Sigmoid colon (tissue), 4 donors: ENCODE data around the gene TMEM138.

ENCODE experiments used
- CTCF ChIP-seq, 4 experiments: fragments of 450-650 bp in 3 of 4; fragments of 200-600 bp in 1 of 4; IDR thresholded peaks; one replicate each; pipeline ENCODE4 v1.5.1; 2016 to 2019; ENCODE audit warnings: antibody characterized with exemption in 4 of 4, mild to moderate bottlenecking in 3 of 4, moderate library complexity in 2 of 4
- EP300 ChIP-seq, 4 donors: sonication (generic); formaldehyde crosslinking; IDR thresholded peaks; one replicate each; pipeline ENCODE4 v1.6.1; 2017; ENCODE audit warnings: antibody characterized with exemption in 4 of 4
- POLR2A ChIP-seq, 2 donors: fragments of 450-650 bp; IDR thresholded peaks; one replicate each; pipeline ENCODE4 v1.6.1; 2016; ENCODE audit warnings: antibody characterized with exemption in 2 of 2, mild to moderate bottlenecking in 2 of 2, moderate library complexity in 2 of 2
- POLR2AphosphoS5 ChIP-seq, 4 donors: sonication (generic); formaldehyde crosslinking; IDR thresholded peaks; one replicate each; pipeline ENCODE4 v1.6.1; 2017; ENCODE audit warnings: antibody characterized with exemption in 4 of 4

DNA sequence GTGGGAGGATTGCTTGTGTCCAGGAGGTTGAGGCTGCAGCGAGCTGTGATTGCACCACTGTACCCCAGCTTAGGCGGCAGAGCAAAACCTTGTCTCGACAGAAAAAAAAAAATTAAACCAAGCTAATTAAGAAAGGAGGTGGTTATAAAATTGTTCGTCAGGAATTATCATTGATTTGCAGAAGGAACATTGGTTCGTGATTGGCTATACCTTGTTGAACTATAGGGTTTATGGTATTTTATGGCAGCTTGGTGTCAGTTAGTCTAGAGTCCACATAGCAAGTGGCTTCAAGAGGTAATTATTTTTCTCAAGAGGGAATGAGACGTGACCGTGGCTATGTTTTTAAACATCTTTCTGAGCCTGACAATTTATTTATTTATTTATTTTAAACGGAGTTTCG, 18.7 kb downstream of the TMEM138 start:
- TF ChIP-seq CTCF (IDR thresholded peaks at IDR 0.05) (no peak), EP300 (IDR thresholded peaks at IDR 0.05) (no peak), POLR2A (IDR thresholded peaks at IDR 0.05) (no peak), POLR2AphosphoS5 (IDR thresholded peaks at IDR 0.05) (no peak)
